Neural progenitor cell (in vitro differentiated cells): Measurements from ENCODE around the gene RPGR.

Experiments used
- EZH2phosphoT487 ChIP-seq: fragments of 200-600 bp; sonication (generic); IDR thresholded peaks from 2 replicates; pipeline ENCODE4 v1.6.1; 2017; ENCODE audit warnings: antibody characterized with exemption
- TF ChIP-seq, protein P1 (sequence below): fragments of 200-600 bp; sonication (generic); IDR thresholded peaks from 2 replicates; pipeline ENCODE4 v1.5.1; 2017; ENCODE audit warnings: antibody characterized with exemption, mild to moderate bottlenecking

DNA sequence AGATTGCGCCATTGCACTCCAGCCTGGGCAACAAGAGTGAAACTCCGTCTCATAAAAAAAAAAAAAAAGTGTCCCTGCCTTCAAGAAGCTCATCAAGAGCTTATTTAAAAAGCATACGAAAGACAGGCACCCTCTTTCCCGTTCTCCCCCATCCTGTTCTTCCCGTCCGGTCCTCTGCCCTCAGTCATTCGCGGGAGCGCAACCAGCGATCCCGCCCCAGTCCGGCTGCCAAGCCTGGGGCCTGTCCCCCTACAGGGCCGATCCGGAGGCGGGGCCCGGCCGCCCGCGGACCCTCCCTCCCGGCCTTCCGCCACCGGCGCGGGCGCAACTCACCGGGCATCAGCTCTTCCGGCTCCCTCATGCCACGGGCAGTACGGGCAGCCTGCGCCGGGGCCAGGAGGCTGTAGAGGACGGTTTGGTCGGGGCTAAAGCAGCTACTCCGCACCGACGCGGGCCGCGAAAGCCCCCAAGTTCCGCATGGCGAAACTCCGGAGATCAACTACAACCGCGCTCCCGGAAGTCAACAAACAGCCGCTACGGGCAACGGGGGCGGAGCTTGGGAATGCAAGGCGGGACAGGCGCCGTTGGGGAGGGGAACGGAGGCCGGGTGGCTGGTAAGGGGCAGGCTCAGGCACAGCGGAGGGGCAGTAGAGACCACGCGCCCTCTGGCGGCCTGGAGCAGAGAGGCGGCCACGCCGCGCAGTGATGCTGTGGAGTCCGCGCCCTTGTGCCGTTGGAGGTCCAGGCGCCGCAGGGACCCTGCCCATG lies at the start of gene RPGR:
- TF ChIP-seq, protein P1, sequence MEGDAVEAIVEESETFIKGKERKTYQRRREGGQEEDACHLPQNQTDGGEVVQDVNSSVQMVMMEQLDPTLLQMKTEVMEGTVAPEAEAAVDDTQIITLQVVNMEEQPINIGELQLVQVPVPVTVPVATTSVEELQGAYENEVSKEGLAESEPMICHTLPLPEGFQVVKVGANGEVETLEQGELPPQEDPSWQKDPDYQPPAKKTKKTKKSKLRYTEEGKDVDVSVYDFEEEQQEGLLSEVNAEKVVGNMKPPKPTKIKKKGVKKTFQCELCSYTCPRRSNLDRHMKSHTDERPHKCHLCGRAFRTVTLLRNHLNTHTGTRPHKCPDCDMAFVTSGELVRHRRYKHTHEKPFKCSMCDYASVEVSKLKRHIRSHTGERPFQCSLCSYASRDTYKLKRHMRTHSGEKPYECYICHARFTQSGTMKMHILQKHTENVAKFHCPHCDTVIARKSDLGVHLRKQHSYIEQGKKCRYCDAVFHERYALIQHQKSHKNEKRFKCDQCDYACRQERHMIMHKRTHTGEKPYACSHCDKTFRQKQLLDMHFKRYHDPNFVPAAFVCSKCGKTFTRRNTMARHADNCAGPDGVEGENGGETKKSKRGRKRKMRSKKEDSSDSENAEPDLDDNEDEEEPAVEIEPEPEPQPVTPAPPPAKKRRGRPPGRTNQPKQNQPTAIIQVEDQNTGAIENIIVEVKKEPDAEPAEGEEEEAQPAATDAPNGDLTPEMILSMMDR: peak; percentile 63
- no peak for TF ChIP-seq EZH2phosphoT487
